Naive thymus-derived CD4-positive, alpha-beta T cell (primary cell): ENCODE results near the gene HELLS. TPM values are rescaled to one million over a fixed set of nuclear protein-coding genes. Genes with fewer than 3 reads are reported as not detected.
A peak's percentile ranks its signal among the peaks of the same experiment; 100 is the strongest.

Experiments
- ATAC-seq: fragments of 150-1000 bp; cut with Tn5 transposase; 2 replicates; pipeline ENCODE4 v1.10.0; 2021; ENCODE audit warnings: mild to moderate bottlenecking, moderate library complexity
- CTCF ChIA-PET: fragments of 350-600 bp; sonication (Branson Sonifier 250); formaldehyde crosslinking; loops from one replicate; lab custom pipeline; 2021; ENCODE audit warnings: antibody characterized with exemption; lab: Charles Lee
- POLR2A ChIA-PET: fragments of 350-600 bp; sonication (Branson Sonifier 250); formaldehyde crosslinking; loops from one replicate; lab custom pipeline; 2021; ENCODE audit warnings: antibody characterized with exemption, inconsistent platforms; lab: Charles Lee
- DNase-seq, 9 donors: peaks; one replicate each; pipeline versions ENCODE4 v3.0.0 to v3.0.0-alpha.2; 2020 to 2022; ENCODE audit warnings: mixed read lengths in 1 of 9
- H3K27ac ChIP-seq: one replicate; pipeline ENCODE4 v1.7.0; 2013; ENCODE audit warnings: mild to moderate bottlenecking, low read depth, low read length, moderate library complexity
- H3K27me3 ChIP-seq, 2 donors: one replicate each; pipeline ENCODE4 v1.7.0; 2013; ENCODE audit warnings: low read length in 2 of 2, mild to moderate bottlenecking in 2 of 2, moderate library complexity in 2 of 2; ENCODE audit not compliant: control insufficient read depth in 2 of 2, insufficient read depth in 2 of 2
- H3K36me3 ChIP-seq, 3 experiments: 1 replicate in 2 of 3; 2 replicates in 1 of 3; pipeline ENCODE4 v1.7.0; 2013; ENCODE audit warnings: low read length in 3 of 3, mild to moderate bottlenecking in 3 of 3, moderate library complexity in 1 of 3; ENCODE audit not compliant: insufficient read depth in 3 of 3, control insufficient read depth in 2 of 3
- H3K4me1 ChIP-seq, 2 donors: one replicate each; pipeline ENCODE4 v1.7.0; 2013; ENCODE audit warnings: low read length in 2 of 2, mild to moderate bottlenecking in 2 of 2, moderate library complexity in 1 of 2; ENCODE audit not compliant: control insufficient read depth in 2 of 2, insufficient read depth in 2 of 2
- H3K4me3 ChIP-seq: 2 replicates; pipeline ENCODE4 v1.7.0; 2013; ENCODE audit warnings: mild to moderate bottlenecking, low read length
- H3K9me3 ChIP-seq, 3 experiments: 1 replicate in 2 of 3; 2 replicates in 1 of 3; pipeline ENCODE4 v1.7.0; 2013; ENCODE audit warnings: low read length in 3 of 3; ENCODE audit not compliant: control insufficient read depth in 2 of 3
- H3K27ac Mint-ChIP-seq, 9 donors: one replicate each; pipeline ENCODE4 v1.8.0; 2020 to 2022; ENCODE audit warnings: mixed read lengths in 9 of 9, mild to moderate bottlenecking in 8 of 9, moderate library complexity in 5 of 9, inconsistent platforms in 2 of 9
- H3K27me3 Mint-ChIP-seq, 5 donors: one replicate each; pipeline ENCODE4 v1.8.0; 2021 to 2022; ENCODE audit warnings: mixed read lengths in 5 of 5, mild to moderate bottlenecking in 1 of 5
- H3K36me3 Mint-ChIP-seq, 5 donors: one replicate each; pipeline ENCODE4 v1.8.0; 2020 to 2022; ENCODE audit warnings: mixed read lengths in 5 of 5, mild to moderate bottlenecking in 3 of 5, inconsistent platforms in 1 of 5
- H3K4me1 Mint-ChIP-seq, 7 donors: one replicate each; pipeline ENCODE4 v1.8.0; 2020 to 2022; ENCODE audit warnings: mixed read lengths in 7 of 7, mild to moderate bottlenecking in 3 of 7, inconsistent platforms in 1 of 7
- H3K4me3 Mint-ChIP-seq, 10 donors: one replicate each; pipeline ENCODE4 v1.8.0; 2020 to 2022; ENCODE audit warnings: mild to moderate bottlenecking in 10 of 10, mixed read lengths in 10 of 10, moderate library complexity in 6 of 10, inconsistent platforms in 2 of 10
- H3K9me3 Mint-ChIP-seq, 11 donors: one replicate each; pipeline ENCODE4 v1.8.0; 2020 to 2022; ENCODE audit warnings: mixed read lengths in 11 of 11, mild to moderate bottlenecking in 4 of 11, inconsistent platforms in 1 of 11, moderate library complexity in 1 of 11
- intact Hi-C, 2 donors: fragments of 100-400 bp; cut with micrococcal nuclease; formaldehyde crosslinking; loops; one replicate each; pipeline ENCODE4 v1.15.1; 2023
- polyA plus RNA-seq, 2 donors: library from polyadenylated mRNA; unstranded; fragments of 300-500 nt; fragmentation: Illumina TruSeq; gene quantifications; one replicate each; pipeline ENCODE4 v1.2.3, GENCODE V29; 2021
- total RNA-seq, 6 experiments: library from RNA in 5 of 6; stranded (reverse) in 5 of 6; gene quantifications; 1 replicate in 5 of 6; 2 replicates in 1 of 6; pipeline ENCODE4 v1.2.3 and lab custom pipeline; 2021 to 2026

HELLS gene
- total and polyA plus RNA-seq, 7 experiments from 2014 or later: 2.7 to 107 (median 7.4) TPM

- Mint-ChIP-seq H3K4me1 (no peaks in the 10 kb centered on the region), H3K27ac (no peak overlapping the region)
These were observed 77.1 kb downstream of the HELLS start for GRCh38 chr10:94622666-94623205.

GRCh38 chr10:94623572-94623971 lies 78.0 kb downstream of the HELLS start:
- ChIA-PET CTCF (no interaction called here), POLR2A (no interaction called here)
- ATAC-seq: no peak
- H3K9me3 Mint-ChIP-seq: peaks cover 0 to 1% (median 0%) of the 10 kb centered on the region in 11 donors
- H3K4me1 ChIP-seq: no peaks in the 10 kb centered on the region
- H3K9me3 ChIP-seq: no peaks in the 10 kb centered on the region
- no peaks in the 10 kb centered on the region for H3K36me3 ChIP-seq
- no peak overlapping the region for H3K4me3 Mint-ChIP-seq
- no peaks in the 10 kb centered on the region for H3K27me3 Mint-ChIP-seq
- no peaks in the 10 kb centered on the region for H3K36me3 Mint-ChIP-seq
- H3K4me3 ChIP-seq: no peak overlapping the region
- H3K27me3 ChIP-seq: no peaks in the 10 kb centered on the region
- no peak for DNase-seq
- H3K4me1 Mint-ChIP-seq: no peaks in the 10 kb centered on the region
- intact Hi-C loops: no loop called here
- no peak overlapping the region for H3K27ac Mint-ChIP-seq
- H3K27ac ChIP-seq: no peak overlapping the region

More at GRCh38 chr10:94622666-94623205, 77.1 kb downstream of the HELLS start:
- no peaks in the 10 kb centered on the region for H3K27me3 Mint-ChIP-seq
- H3K9me3 Mint-ChIP-seq: peaks cover 0 to 1% (median 0%) of the 10 kb centered on the region in 11 donors
- Histone ChIP-seq H3K27me3 (no peaks in the 10 kb centered on the region), H3K4me1 (no peaks in the 10 kb centered on the region), H3K27ac (no peak overlapping the region), H3K9me3 (no peaks in the 10 kb centered on the region), H3K4me3 (no peak overlapping the region), H3K36me3 (no peaks in the 10 kb centered on the region)
- ChIA-PET CTCF (no interaction called here), POLR2A (no interaction called here)
- H3K4me3 Mint-ChIP-seq: no peak overlapping the region
- intact Hi-C loops: no loop called here
- no peaks in the 10 kb centered on the region for H3K36me3 Mint-ChIP-seq
- ATAC-seq (no peak), DNase-seq (no peak)

- no peaks in the 10 kb centered on the region for H3K27me3 ChIP-seq
- no peak overlapping the region for H3K27ac ChIP-seq
- ChIA-PET POLR2A (no interaction called here), CTCF (no interaction called here)
- peaks cover 0 to 3% (median 0%) of the 10 kb centered on the region in 7 donors for H3K4me1 Mint-ChIP-seq
- no peak for DNase-seq
- H3K27ac Mint-ChIP-seq: no peak overlapping the region
- no peaks in the 10 kb centered on the region for H3K4me1 ChIP-seq
- H3K4me3 ChIP-seq: no peak overlapping the region
- H3K36me3 ChIP-seq: no peaks in the 10 kb centered on the region
- intact Hi-C loops: no loop called here
- no peaks in the 10 kb centered on the region for H3K9me3 Mint-ChIP-seq
- H3K36me3 Mint-ChIP-seq: no peaks in the 10 kb centered on the region
- H3K4me3 Mint-ChIP-seq: no peak overlapping the region
- ATAC-seq: no peak
- H3K9me3 ChIP-seq: no peaks in the 10 kb centered on the region
- H3K27me3 Mint-ChIP-seq: peaks cover 0 to 5% (median 0%) of the 10 kb centered on the region in 5 donors
These were observed 80.9 kb downstream of the HELLS start for GRCh38 chr10:94626476-94626875.

GRCh38 chr10:94627511-94627910 lies 81.9 kb downstream of the HELLS start:
- ATAC-seq: no peak
- Mint-ChIP-seq H3K36me3 (no peaks in the 10 kb centered on the region), H3K27ac (no peak overlapping the region), H3K27me3 (peaks cover 0 to 5% (median 0%) of the 10 kb centered on the region in 5 donors), H3K4me3 (no peak overlapping the region), H3K4me1 (peaks cover 0 to 4% (median 0%) of the 10 kb centered on the region in 7 donors), H3K9me3 (peaks cover 0 to 6% (median 0%) of the 10 kb centered on the region in 11 donors)
- no peak overlapping the region for H3K27ac ChIP-seq
- ChIA-PET CTCF (no interaction called here), POLR2A (no interaction called here)
- no peak for DNase-seq
- H3K4me1 ChIP-seq: no peaks in the 10 kb centered on the region
- no peaks in the 10 kb centered on the region for H3K27me3 ChIP-seq
- no peaks in the 10 kb centered on the region for H3K36me3 ChIP-seq
- no peak overlapping the region for H3K4me3 ChIP-seq
- H3K9me3 ChIP-seq: no peaks in the 10 kb centered on the region
- intact Hi-C loops: no loop called here

DNA sequence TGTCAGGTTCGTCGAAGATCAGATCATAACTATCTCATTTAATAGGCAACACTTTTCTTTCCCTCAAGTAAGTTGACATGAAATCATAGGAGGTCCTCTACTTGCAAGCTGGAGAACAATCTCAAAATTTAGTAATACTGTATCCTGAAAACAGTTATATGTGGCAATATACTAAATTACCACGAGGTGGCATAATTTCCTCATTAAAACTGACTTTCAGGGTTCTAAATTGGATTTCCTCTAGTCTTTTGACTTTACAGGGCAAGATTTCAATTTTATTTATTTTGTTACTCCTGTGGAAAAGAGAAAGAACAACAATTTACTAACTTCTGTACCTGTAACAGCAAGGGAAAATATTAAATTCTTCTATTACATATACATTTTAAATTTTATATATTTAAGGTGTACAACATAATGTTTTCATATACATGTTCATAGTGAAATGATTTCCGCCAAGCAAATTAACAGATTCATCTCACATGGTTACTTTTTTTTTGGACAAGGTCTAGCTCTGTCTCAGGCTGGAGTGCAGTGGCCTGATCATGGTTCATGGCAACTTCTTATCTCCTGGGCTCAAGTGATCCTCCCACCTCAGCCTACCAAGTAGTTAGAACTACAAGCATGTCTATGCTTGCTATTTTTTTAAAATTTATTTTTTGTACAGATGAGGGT lies 84.6 kb downstream of the HELLS start:
- Mint-ChIP-seq H3K27me3 (peaks cover 0 to 5% (median 0%) of the 10 kb centered on the region in 5 donors), H3K4me3 (no peak overlapping the region), H3K36me3 (no peaks in the 10 kb centered on the region), H3K4me1 (peaks cover 0 to 4% (median 0%) of the 10 kb centered on the region in 7 donors), H3K9me3 (peaks cover 0 to 30% (median 3%) of the 10 kb centered on the region in 11 donors), H3K27ac (no peak overlapping the region)
- no peaks in the 10 kb centered on the region for H3K36me3 ChIP-seq
- ChIA-PET CTCF (no interaction called here), POLR2A (no interaction called here)
- no peak overlapping the region for H3K27ac ChIP-seq
- no peaks in the 10 kb centered on the region for H3K9me3 ChIP-seq
- no peak for ATAC-seq
- H3K4me3 ChIP-seq: no peak overlapping the region
- peak in 2 of 9 donors; percentile 4 to 5 for DNase-seq
- H3K27me3 ChIP-seq: no peaks in the 10 kb centered on the region
- intact Hi-C loops: loop anchor here in 1 of 2 donors (2.0 kb wide), 1 partner anchor 615 kb away; no protein-coding TSS in a partner anchor
- no peaks in the 10 kb centered on the region for H3K4me1 ChIP-seq

GRCh38 chr10:94631077-94631875 lies 85.7 kb downstream of the HELLS start:
- CTCF ChIA-PET: no interaction called here
- peaks cover 0 to 4% (median 0%) of the 10 kb centered on the region in 7 donors for H3K4me1 Mint-ChIP-seq
- H3K27ac Mint-ChIP-seq: no peak overlapping the region
- no peaks in the 10 kb centered on the region for H3K9me3 ChIP-seq
- no peak overlapping the region for H3K4me3 ChIP-seq
- no peaks in the 10 kb centered on the region for H3K4me1 ChIP-seq
- intact Hi-C loops: loop anchor here in 1 of 2 donors (2.0 kb wide), 1 partner anchor 614 kb away; no protein-coding TSS in a partner anchor
- H3K9me3 Mint-ChIP-seq: peaks cover 0 to 32% (median 10%) of the 10 kb centered on the region in 11 donors
- no peak overlapping the region for H3K27ac ChIP-seq
- no peak overlapping the region for H3K4me3 Mint-ChIP-seq
- POLR2A ChIA-PET: no interaction called here
- no peaks in the 10 kb centered on the region for H3K36me3 Mint-ChIP-seq
- H3K36me3 ChIP-seq: no peaks in the 10 kb centered on the region
- H3K27me3 ChIP-seq: no peaks in the 10 kb centered on the region
- ATAC-seq (no peak), DNase-seq (no peak)
- peaks cover 0 to 5% (median 0%) of the 10 kb centered on the region in 5 donors for H3K27me3 Mint-ChIP-seq
